ENCODE measurements around the gene HSPA1B.

DNA sequence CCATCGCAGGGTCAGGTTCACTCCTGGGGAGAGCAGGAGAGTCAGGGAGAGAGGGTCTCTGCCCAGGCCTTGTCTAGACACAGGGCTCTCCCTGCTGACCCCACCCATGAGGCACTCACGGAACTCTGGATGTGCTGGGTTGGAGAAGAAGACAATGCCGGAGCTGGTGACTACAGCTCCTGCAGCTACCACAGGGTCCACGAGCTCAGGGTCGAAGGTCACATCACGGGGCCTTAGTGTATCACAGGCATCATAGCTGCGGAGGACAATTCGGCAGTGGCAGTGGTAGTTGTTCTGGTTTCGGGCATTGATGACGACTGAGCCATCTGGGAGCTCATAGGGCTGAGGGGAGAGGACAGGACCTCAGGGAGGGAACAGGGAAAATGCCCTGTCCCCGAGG lies 32.4 kb downstream of the HSPA1B start:
- TF ChIP-seq SP3 (tag by site-specific recombination; IDR thresholded peaks at IDR 0.05) (no peak), ZNF776 (tag by site-specific recombination; IDR thresholded peaks at IDR 0.05; ENCODE audit: borderline replicate concordance) (no peak), ZBTB7A (tag by site-specific recombination; IDR thresholded peaks at IDR 0.05; ENCODE audit: low read depth) (no peak), ZNF48 (tag by site-specific recombination; IDR thresholded peaks at IDR 0.05) (no peak), ZNF274 (IDR thresholded peaks at IDR 0.05; ENCODE audit: low read length) (no peak), ZNF274 (tag by site-specific recombination; IDR thresholded peaks at IDR 0.05; ENCODE audit: borderline replicate concordance) (no peak), PRDM1 (tag by site-specific recombination; IDR thresholded peaks at IDR 0.05) (no peak)
- TF ChIP-seq, protein P1, sequence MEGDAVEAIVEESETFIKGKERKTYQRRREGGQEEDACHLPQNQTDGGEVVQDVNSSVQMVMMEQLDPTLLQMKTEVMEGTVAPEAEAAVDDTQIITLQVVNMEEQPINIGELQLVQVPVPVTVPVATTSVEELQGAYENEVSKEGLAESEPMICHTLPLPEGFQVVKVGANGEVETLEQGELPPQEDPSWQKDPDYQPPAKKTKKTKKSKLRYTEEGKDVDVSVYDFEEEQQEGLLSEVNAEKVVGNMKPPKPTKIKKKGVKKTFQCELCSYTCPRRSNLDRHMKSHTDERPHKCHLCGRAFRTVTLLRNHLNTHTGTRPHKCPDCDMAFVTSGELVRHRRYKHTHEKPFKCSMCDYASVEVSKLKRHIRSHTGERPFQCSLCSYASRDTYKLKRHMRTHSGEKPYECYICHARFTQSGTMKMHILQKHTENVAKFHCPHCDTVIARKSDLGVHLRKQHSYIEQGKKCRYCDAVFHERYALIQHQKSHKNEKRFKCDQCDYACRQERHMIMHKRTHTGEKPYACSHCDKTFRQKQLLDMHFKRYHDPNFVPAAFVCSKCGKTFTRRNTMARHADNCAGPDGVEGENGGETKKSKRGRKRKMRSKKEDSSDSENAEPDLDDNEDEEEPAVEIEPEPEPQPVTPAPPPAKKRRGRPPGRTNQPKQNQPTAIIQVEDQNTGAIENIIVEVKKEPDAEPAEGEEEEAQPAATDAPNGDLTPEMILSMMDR (tag by site-specific recombination; IDR thresholded peaks at IDR 0.05): no peak
- TF ChIP-seq, protein P2, sequence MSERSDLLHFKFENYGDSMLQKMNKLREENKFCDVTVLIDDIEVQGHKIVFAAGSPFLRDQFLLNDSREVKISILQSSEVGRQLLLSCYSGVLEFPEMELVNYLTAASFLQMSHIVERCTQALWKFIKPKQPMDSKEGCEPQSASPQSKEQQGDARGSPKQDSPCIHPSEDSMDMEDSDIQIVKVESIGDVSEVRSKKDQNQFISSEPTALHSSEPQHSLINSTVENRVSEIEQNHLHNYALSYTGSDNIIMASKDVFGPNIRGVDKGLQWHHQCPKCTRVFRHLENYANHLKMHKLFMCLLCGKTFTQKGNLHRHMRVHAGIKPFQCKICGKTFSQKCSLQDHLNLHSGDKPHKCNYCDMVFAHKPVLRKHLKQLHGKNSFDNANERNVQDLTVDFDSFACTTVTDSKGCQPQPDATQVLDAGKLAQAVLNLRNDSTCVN (tag by site-specific recombination; optimal IDR thresholded peaks at IDR 0.05): no peak
